CMK (cell line): ENCODE measurements around the gene GGT6.
A peak's percentile ranks its signal among the peaks of the same experiment; 100 is the strongest.

Experiments
- DNase-seq: peaks from one replicate; pipeline ENCODE4 v3.0.0-alpha.2; 2010; ENCODE audit warnings: low read depth

Gene GGT6

GRCh38 chr17:4574448-4575045, 14.2 kb upstream of the GGT6 start:
- DNase-seq: no peak

GRCh38 chr17:4573669-4574068, 13.3 kb upstream of the GGT6 start:
- no peak for DNase-seq

DNA sequence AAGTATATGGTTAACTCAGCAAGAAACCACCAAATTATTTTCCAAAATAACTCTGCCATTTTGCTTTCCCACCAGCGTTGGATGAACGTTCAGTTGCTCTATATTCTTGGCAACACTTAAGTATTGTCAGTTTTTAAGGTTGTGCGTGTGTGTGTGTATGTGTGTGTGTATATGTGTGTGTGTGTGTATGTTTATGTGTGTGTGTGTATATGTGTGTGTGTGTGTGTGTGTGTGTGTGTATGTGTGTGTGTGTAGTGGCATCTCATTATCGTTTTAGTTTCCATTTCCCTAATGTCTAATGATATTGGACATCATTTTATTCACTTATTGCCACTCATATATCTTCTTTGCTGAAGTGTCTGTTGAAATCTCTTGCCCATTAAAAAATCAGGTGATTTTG, 12.7 kb upstream of the GGT6 start:
- DNase-seq: no peak

DNA sequence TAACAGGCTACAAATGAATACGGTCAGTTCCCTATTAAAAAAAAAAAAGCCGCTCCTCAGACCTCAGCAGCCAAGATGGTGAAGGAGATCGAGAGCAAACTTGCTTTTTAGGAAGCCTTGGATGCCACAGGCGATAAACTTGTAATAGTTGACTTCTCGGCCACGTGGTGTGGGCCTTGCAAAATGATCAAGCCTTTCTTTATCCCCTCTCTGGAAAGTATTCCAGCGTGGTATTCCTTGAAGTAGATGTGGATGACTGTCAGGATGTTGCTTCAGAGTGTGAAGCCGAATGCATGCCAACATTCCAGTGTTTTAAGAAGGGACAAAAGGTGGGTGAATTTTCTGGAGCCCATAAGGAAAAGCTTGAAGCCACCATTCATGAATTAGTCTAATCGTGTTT, 11.8 kb upstream of the GGT6 start:
- DNase-seq: no peak

GRCh38 chr17:4569591-4569990, 9.2 kb upstream of the GGT6 start:
- DNase-seq: no peak

GRCh38 chr17:4566785-4567184, 6.4 kb upstream of the GGT6 start:
- no peak for DNase-seq

DNA sequence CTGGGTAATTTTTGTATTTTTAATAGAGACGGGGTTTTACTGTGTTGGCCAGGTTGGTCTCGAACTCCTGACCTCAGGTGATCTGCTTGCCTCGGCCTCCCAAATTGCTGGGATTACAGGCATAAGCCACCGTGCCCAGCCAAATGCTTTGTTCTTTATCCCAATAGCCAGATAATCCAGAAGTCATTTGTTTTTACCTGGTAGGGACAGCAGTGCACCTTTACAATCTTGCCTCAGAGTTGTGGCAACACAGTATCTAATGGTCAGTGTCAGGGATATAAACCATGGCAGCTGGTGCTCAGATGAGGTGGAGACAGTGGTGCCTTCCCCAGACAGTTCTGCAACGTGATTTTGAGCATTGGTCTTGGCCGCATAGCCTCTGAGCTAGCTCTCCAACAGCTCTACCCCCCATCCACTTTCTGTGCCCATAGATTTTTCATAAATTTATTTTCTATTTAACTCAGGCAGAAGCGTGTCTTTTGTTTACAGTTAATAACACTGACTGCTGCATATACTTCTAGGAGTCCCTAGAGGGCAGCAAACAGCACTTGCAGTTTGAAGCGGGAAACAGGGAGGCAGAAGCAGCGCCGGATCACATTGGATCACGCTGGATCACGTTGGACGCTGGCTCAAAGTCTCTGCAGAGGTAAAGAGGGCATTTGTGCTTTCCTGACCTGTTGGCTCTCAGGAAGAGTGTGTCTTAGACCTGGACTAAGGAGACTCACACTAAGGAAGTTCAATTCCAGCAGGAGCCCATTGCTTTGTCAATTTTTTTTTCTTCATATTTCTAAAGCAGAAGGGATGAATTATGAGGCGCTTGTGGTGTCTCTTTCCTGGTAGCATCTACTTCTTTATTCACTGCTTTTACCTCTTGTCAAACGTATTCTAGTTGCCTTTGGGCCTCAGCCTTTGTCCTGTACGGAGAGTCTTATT, 5.1 kb upstream of the GGT6 start:
- no peak for DNase-seq

DNA sequence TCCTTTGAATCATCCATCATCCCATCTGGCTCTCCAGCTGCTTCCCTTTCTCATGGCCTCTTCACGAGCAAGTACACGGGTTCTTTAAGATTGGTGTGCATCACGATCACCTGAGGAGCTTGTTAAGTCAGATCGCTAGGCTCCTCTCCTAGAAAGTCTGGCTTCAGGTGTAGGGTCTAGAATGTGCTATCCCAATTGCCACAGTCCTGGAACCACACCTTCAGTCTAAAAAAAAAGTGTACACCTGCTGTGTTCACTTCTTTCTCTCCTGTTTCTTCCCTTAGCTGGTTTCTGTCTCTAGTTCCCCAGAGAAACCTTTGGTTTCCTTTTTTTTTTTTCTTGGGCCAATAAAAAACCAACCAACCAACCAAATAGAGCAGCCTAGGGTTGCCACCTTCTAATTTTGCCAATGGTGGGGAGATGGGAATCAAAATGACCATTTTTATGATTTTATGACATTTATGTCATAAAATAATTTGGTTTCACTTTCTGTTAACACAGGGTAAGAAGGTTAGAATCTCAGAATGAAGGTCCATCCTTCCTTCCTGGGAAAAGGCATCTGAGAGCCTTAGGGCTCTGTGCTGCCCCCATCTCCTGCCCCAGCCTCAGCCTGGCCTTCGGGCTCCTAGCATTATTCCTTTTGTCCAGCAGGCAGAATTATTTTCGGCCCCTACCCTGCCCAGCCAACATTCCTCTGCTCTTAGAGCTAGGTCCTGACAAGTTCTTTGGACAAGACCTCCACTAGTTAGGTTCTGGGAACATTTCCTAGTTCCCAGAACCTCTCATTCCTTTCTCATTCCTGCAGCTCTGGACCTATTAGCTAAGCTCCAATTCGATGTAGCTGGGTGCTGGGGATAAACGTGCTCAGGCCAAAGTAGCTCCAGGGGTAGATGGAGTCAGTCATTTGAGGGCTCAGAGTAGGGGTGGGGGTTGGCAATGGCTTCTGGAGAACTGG, 1.9 kb upstream of the GGT6 start:
- no peak for DNase-seq

- no peak for DNase-seq
These were observed 470 bp upstream of the GGT6 start for GRCh38 chr17:4560837-4561256.

GRCh38 chr17:4559966-4560365, 411 bp downstream of the GGT6 start:
- no peak for DNase-seq

DNA sequence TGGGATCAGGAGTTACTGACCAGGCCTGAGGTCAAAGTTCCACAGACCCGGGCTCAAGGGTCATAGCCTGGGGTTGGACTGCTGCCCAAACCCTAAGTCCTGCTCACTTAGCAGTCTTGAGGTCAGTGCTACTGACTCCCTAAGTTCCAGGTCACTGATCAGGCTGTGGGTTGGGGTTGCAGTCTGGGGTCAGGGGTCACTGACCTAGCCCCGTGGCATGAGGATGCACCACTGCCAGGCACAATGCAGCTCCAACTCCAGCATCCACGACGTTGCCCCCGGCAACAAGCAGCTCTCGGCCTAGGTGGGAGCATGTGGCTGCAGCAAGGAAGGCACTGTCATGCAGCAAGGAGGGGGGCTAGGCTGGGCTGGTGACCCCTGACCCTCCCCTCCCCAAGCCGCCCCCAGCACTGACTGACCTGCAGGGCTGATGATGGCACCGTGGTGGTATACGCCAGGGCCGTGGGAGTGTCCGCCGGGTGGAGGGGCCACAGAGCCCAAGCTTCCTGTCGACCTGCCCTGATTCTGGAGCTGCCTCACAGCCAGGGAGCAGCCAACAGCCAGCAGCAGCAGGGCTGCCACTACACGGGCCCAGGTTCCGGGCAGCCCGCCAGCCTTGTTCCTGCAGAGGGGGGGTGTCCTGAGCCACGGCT, 1.1 kb downstream of the GGT6 start:
- no peak for DNase-seq

GRCh38 chr17:4558347-4558971, 1.9 kb downstream of the GGT6 start:
- DNase-seq: no peak

GRCh38 chr17:4557626-4558346, 2.6 kb downstream of the GGT6 start:
- DNase-seq: no peak

DNA sequence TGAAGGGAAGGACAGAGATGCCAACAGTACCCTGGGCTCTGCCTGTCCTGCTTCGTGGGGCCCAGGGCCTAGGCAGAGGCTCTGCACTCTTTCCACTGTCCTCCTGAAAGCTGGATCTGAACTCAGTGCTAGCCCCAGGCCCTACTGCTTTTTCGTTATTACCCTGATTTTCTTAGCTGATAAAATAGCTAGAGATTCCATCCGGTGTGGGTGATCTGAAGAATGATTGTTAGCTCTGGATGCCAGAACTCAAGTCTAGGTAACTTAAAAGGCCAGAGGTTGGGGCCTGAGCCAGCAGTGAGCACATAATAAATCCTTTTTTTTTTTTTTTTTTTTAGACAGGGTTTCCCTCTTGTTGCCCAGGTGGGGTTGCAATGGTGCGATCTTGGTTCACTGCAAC, 3.4 kb downstream of the GGT6 start:
- DNase-seq: no peak

- no peak for DNase-seq
These were observed 4.3 kb downstream of the GGT6 start for GRCh38 chr17:4555873-4556759.

DNA sequence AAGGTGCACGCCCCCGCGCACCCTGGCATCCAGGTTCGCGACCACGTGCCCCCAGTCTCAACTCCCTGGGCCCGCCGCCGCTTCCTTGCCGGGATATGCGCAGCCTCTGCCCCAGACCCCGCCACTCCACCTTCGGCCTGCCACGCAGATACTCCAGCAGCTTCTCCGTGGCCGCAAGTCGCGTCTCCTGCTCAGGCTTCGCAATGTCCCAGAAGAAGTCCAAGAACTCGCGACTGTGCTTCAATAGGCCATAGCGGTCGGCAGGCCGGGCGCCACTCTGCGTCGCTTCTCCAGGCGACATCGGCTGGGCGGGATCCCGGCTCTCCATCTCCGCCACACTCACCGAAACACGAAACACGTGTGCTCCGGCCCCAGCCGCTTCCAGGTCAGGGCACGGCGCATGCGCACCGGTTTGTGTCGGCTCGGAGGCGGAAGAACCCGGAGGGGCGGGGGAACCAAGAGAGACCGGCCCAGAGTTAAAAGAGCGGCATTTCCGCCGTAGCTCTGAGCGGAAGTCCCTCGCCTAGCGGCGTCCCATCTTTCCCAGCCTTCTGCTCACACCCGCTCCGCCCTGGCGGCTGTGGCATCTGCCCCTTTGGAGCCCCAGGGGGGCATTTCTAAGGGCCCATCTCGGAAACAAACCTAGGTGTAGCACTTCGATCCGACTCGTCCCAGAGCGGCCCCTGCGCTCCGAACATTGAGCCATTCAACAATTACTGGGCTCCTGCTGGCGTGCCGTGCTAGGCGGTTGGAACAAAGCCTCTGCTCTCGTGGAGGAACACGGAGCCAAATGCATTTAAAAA, 5.2 kb downstream of the GGT6 start, which contains the start of gene MYBBP1A:
MYBBP1A (minus strand) TSS at position 388 of the 803 bp plus-strand sequence; CDS start at position 328, 60 bp downstream.
- DNase-seq: peak; percentile 84

GRCh38 chr17:4554441-4554996, 5.9 kb downstream of the GGT6 start:
- no peak for DNase-seq

GRCh38 chr17:4553669-4554068, 6.7 kb downstream of the GGT6 start:
- no peak for DNase-seq
